Ramos (cell line): ENCODE results near the gene TSC22D4.
"Not testable (repeated sequence)": the region's sequence is repeated elsewhere in the genome, so short reads cannot be mapped to it uniquely, and the experiment has no call there.

Experiments
- in situ Hi-C: fragments of 300-500 bp; cut with MboI; formaldehyde crosslinking; loops from one replicate; pipeline ENCODE4 v1.14.3; 2022; ENCODE audit warnings: low sequenced_read_pairs; ENCODE audit not compliant: unreplicated experiment

The TSC22D4 gene

DNA sequence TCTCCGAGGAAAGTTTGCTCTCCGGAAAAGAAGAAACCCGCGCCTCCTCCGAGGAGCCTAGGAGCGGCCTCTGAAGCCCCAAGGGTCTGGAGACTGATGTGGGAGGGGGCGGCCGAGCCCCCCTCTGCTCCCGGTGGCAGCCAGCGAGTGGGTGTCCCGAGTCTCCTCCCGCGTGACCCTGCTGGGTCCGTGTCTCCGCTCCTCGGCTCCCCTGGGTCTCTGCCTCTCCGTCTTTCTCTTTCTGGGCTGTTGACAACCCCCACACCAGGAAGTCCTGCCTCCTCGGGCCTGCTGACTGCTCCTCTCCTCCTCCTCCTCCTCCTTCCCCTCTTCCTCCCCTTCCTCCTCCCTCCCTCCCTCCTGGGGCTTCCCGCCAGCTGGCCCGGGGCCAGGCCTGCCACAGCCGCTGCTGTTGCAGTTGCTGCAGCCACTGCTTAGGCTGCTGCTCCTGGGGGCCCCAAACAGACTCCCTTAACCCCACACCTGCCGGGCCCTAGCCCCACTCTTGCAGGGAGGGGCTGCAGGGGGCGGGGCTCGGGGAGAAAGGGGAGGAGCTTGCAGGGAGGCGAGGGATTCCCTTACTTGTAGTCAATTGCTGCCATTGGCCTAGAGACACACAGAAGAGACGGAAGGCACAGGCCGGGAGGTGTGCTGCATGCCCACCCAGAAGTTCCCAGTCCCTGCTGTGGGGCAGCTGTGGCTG, at the start of gene TSC22D4:
Gene TSC22D4, minus strand, starts transcription at position 257 of the 703 bp plus-strand sequence. CDS start 1,176 bp downstream, outside the sequence.
- in situ Hi-C loops: loop anchor here (10.0 kb wide), 1 partner anchor 216 kb away; the partner anchor contains the start of gene GIGYF1

GRCh38 chr7:100528108-100528866, 49.3 kb upstream of the TSC22D4 start:
- in situ Hi-C loops: not testable (repeated sequence)

GRCh38 chr7:100523192-100523591, 44.2 kb upstream of the TSC22D4 start:
- in situ Hi-C loops: not testable (repeated sequence)

GRCh38 chr7:100521909-100522593, 43.0 kb upstream of the TSC22D4 start:
- in situ Hi-C loops: not testable (repeated sequence)

DNA sequence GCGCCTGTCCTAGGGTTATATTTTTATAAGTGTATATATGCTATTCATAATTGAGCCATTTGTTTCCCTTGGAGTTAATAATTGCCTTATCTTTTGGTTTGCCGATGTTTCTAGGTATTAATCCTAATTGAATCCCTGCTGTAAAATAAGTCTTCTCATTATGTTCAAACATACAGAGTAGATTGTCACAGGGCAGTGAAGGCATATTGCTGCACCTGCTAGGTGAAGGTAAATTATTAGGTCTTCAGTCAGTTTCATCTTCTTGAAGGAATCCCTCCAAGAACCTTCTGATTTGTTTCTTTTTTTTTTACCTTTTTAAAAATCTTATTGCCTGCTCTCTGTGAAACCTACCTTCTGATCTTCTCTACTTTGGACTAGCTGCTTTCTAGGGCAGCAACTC, 42.1 kb upstream of the TSC22D4 start:
- in situ Hi-C loops: no loop called here

GRCh38 chr7:100520138-100520537, 41.1 kb upstream of the TSC22D4 start:
- in situ Hi-C loops: no loop called here

DNA sequence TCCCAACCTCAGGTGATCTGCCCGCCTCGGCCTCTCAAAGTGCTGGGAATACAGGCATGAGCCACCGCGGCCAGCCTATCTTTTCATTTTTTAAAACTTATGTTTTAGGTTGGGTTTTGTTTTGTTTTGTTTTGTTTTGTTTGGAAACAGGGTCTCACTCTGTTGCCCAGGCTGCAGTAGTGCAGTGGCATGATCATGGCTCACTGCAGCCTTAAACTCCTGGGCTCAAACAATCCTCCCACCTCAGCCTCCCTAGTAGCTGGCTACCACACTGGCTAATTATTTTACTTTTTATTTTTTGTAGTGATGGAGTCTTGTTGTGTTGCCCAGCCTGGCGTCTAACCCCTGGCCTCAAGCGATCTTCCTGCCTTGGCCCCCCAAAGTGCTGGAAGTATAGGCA, 40.6 kb upstream of the TSC22D4 start:
- in situ Hi-C loops: no loop called here

DNA sequence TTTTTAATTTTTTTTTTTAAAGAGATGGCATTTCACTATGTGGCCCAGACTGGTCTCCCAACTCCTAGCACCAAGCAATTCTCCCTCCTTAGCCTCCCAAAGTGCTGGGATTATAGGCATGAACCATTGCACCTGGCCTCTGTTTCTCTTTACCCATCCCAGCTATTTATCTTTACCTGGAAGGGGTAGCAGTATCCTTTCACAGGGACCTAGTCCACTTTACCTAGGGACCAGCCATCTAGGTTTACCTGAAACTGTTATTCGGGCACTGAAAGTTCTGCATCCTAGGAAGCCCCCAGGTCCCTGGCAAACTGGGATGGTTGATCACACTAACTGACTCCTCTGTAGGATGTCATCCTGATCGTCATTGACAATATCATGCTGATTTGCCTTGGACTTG, 38.3 kb upstream of the TSC22D4 start:
- in situ Hi-C loops: no loop called here

DNA sequence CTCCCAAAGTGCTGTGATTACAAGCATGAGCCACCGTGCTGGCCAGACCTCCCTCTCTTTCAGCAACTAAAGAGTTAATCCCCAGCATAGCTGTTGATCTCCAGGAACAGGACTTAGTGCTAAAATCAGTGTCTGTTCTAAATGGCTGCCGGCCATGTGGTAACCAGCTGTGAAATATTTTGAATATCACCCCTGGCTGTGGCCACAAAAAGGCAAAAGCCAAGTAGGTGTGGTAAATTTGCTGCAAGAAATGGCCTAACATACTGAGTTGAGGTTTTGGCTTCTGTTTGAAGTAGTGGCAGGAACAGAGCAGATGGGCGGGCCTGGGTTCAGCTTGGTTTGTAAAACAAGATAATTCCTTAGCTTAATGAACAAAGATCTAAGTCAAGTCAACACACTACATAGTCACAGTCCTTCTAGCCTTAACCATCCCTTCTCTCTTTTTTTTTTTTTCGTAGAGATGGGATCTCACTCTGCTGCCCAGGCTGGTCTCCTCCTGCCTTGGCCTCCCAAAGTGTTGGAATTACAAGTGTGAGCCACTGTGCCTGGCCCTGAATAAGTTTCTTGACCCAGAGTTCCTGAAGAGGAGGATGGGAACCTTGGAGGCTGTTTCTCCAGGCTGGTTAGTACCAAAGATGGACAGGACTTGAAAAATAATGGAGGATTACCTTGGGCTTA, 37.3 kb upstream of the TSC22D4 start:
- in situ Hi-C loops: no loop called here

DNA sequence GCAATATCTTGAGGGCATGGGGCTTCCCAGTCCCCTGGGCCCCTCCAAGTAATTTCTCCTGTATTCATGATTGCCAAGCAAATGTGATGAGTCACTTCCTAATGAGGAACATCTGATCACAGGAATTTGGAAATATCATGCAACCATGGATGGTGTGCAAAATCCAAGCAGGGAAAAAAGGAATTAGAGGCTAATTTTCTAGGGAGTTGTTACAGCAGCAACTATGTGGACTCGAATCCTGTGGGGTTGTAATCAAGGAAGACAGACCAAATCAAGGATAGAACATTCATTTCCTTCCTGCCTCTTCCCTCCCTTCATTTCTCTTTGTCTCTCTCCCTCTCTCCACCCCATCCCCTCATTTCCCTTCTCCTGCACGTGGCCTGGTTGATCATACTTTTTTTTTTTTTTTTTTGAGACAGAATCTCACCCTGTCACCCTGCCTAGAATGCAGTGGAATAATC, 36.1 kb upstream of the TSC22D4 start:
- in situ Hi-C loops: no loop called here

GRCh38 chr7:100513212-100513810, 34.3 kb upstream of the TSC22D4 start:
- in situ Hi-C loops: no loop called here

GRCh38 chr7:100510437-100511239, 31.6 kb upstream of the TSC22D4 start:
- in situ Hi-C loops: no loop called here

GRCh38 chr7:100509231-100509630, 30.2 kb upstream of the TSC22D4 start:
- in situ Hi-C loops: no loop called here

DNA sequence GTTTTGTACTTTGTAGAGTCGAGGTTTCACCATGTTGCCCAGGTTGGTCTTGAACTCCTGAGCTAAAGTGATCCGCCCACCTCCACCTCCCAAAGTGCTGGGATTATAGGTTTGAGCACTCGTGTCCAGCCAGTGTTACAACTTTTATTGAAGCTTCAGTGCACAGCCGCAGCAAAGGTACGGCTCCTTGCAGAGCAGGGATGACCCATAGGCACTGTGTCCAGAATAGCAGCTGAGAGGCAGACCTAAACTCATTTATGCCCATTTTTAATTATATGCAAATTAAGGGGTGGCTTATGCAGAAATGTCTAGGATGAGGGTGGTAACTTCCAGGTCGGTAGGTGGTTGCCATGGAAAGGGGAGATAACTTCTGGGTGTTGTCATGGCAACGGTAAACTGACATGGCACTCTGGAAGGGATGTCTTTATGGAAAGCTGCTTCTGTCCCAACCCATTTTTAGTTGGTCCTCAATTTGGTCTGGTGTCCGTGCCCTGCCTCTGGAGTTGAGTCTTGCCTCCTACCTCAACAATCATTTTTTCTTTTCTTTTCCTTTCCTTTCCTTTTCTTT, 27.4 kb upstream of the TSC22D4 start:
- in situ Hi-C loops: no loop called here

GRCh38 chr7:100504887-100505611, 26.0 kb upstream of the TSC22D4 start:
- in situ Hi-C loops: no loop called here

GRCh38 chr7:100504031-100504430, 25.0 kb upstream of the TSC22D4 start:
- in situ Hi-C loops: not testable (repeated sequence)

DNA sequence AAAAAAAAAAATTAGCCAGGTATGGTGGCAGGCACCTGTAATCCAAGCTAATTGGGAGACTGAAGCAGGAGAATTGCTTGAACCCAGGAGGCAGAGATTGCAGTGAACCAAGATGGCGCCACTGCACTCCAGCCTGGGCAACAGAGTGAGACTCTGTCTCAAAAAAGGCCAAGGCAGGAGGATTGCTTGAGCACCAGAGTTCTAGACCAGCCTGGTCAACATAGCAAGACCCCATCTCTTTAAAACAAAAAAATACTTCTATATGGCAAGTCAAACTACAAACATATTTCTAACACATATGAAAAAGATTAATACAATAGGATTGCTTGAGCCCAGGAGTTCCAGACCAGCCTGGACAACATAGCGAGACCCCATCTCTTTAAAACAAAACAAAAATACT, 21.7 kb upstream of the TSC22D4 start:
- in situ Hi-C loops: not testable (repeated sequence)

DNA sequence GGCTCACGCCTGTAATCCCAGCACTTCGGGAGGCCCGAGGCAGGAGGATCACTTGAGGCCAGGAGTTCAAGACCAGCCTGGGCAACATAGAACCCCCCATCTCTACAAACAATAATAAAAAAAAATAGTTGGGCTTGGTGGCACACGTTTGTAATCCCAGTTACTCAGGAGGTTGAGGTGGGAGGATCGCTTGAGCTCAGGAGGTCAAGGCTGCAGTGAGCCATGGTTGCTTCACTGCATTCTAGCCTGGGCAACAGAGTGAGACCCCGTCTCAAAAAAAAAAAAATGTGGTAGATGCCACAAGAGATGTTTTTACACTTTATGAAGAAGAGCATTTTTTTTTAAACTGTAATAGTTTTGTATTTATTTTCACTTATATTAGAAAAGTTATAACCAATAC, 17.5 kb upstream of the TSC22D4 start:
- in situ Hi-C loops: no loop called here
